ENCODE results near the gene MBNL1.
"Not testable (repeated sequence)": the region's sequence is repeated elsewhere in the genome, so short reads cannot be mapped to it uniquely, and the experiment has no call there.

The MBNL1 gene

DNA sequence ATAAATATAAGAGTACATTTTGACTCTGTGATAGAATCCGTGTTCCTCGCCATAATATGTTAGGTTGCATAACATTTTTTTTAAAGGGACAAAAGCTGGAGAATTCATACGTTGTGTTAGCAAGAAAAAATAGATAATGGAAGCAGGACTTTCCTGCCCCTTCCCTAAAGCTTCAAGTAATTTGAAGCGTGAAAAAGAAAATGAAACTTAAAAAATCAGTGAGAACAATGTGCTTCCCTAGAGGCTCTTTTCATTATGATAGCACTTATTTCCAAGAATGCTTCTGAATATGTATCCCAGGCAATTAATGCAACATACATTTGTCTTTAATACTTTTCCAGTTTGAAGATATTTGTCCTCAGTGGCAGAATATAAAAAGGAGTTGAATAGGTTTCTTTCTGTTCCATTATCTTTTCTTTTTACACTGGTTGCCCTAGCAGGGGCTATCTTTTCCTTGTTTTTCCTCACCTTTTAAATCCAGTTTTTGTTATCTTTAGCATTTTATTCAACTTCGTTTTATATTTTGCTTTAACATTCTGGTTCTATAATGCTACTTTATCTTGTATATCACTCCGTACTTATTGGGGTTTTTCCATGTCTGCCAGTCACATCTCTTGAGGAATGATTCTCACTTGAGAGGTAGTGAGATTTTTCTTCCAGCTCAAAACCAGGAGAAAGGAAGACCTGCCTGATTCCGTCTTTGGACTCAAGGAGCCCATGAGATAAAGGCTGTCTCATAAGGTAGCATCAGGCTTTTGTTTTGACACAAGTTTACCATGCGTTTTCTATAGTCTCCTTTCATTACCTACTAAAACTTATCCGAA is 113.8 kb downstream of the MBNL1 start:
- no peak for DNase-seq

DNA sequence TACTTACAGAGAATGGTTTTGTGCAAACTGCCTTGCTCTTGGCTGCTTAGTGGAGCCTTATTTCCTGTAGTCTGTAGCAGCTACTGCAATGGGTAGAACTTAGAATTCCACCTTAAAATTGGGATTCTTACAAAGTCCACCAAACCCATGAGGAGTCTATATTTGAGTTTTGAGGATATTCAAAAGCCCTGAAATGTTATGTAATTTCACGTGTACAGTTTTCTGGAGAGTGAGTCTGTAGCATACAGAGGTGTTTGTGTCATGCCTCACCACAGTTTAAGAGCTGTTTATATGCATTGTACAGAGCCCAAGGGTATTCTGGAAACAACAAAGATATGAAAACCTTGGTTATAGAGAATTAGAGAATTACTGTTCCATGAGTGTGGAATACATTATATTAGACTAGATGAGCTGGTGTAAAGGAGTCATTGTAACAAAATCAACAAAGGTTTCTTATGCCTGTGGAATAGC is 114.4 kb downstream of the MBNL1 start:
- DNase-seq: no peak

DNA sequence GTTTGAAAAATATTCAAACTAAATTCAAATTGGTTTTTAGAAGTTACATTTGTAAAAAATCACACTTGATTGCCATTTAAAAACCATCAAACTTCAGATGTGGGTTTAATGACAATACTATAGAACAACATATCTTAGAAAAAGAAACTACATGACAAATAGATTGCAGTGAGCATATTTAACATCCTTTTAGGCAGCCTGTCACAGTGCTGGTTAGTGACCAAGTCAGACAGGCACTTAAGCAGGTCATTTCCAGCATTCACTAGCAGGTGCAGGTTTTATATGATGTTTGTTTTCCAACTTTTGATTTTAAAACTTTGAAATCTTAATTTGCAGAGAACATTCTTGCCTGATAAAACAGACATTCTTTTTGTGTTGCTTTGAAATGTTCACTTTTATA is 115.7 kb downstream of the MBNL1 start:
- DNase-seq: no peak

DNA sequence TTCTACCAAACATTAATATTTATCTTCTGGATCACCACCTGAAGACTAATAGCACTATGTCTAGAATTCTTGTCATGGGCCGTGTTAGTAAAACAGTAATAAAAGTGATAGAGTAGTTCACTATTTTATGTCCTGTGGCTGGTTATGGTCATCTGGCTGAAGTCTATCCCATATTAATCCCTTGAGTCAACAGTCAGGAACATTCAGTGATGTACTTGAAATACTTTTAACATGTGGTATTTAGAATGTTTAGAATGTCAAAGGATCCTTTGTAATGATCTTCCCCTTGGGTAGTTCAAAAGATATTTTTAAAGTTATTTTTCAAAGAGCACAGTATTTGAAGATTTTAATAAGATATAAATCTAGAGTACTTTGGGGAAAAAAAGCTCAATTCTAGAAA is 117.0 kb downstream of the MBNL1 start:
- DNase-seq: no peak

DNA sequence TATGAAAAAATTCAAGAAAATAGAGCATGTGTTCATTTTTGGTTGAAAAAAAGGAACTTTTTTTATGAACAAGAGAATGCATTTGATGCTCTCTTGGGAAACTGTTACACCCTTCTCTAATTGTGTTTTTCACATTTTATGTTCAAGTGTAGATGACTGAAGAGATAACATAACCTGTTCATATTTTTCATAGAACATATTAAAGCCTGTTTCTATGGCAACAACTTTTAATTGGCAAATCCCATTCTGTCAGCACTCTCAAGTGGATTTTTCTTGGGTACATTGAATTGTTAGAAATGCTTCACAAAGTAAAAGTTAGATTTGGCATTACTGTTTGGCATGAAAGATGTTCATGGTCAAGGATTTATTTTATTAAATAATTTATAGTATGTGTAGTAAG is 117.5 kb downstream of the MBNL1 start:
- no peak for DNase-seq

DNA sequence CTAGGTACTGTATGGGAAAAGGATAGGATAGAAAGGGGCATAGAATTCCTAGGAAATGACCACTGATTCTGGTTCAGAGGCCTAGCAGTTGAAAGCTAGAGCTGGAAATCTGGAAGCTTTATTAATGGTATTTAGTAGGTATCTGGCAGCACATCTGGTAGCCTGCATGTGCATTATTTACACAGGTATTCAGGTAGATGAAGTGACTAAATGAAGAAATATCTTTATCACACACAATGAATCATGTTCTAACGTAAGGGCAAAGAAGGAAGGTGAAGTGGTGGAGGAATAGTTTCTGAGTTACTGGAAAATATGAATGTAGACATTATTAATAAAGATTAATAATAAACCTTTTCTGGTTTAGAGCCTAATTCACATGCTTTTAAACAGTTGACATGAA is 119.9 kb downstream of the MBNL1 start:
- no peak for DNase-seq

DNA sequence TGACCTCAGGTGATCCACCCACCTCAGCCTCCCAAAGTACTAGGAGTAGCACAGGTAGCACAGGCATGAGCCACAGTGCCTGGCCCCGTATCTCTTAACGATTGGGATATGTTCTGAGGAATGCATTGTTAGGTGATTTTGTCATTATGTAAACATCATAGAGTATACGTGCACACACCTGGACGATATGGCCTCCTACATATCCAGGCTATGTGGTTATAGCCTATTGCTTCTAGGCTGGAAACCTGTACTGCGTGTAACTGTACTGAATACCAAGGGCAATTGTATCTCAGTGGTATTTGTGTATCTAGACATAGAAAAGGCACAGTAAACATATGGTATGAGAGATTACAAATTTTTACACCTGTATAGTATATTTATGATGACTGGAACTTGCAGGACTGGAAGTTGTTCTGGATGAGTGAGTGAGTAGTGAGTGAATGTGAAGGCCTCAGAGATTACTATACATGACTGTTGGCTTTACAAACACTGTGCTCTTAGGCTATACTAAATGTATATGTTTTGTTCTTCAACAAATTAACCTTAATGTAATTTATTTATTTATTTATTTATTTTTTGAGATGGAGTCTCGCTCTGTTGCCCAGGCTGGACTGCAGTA is 120.7 kb downstream of the MBNL1 start:
- DNase-seq: no peak

DNA sequence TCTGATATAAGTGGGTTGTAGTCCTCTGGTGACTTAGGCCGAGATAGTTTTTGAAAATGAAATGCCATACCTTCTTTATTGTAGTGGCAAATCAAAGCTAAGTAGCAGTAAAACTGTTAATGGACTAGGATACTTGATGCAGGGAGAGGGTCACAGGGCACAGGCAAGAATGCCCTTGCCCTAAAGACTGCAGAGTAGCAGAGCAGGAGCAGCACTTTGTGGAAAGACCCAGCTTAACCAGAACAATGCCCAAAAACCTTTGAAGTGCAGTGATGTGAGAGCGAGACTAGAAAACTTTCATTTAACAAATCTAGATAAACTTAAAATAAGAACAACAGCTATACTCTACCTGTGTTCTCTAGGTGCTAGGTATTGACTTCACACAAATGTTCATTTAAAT is 121.9 kb downstream of the MBNL1 start:
- DNase-seq: no peak

DNA sequence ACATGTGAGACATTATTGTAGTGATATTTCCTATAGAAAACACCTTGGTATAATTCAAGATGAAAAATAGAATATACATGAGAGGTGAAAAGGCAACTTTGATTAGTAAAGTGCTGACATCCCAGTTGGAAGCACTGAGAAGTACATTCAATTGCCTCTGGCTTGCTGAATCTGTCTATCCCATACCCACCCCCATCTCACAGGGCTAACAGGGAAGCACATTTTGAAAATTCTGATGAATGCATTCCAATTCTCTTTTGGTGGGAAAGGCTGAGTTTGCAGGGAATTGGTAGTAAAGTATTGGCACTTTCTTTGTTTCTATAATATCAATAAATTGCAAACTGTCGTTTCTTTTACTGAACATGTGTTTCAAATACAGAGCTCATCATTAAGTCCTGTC is 122.9 kb downstream of the MBNL1 start:
- DNase-seq: no peak

DNA sequence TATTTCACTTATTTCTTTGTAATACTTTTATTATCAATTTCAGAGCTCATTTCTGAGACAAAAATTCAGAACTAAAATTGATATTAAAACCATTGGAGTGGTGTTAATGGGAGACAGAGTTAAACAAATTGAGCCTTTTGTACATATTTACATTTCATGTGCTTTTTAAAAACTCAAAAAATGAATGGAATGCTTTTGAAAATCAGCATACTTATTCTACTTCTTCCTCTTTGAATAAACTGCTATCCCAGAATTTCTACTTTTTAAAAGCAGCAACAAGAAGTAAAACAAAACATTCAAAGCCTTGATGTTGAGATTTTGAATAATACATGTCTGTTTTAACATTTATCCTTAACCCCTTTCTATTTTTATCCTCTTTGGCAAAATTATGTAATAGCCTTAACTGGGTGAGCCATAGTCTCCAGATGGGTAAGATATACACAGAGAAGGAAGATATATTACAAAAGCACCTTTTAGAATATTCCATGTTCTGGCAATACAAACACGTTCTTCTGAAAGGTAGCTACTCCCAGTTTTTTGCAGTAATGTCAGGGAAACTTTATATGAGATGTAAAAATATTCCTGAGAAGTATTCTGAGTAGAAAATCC is 123.6 kb downstream of the MBNL1 start:
- DNase-seq: no peak

DNA sequence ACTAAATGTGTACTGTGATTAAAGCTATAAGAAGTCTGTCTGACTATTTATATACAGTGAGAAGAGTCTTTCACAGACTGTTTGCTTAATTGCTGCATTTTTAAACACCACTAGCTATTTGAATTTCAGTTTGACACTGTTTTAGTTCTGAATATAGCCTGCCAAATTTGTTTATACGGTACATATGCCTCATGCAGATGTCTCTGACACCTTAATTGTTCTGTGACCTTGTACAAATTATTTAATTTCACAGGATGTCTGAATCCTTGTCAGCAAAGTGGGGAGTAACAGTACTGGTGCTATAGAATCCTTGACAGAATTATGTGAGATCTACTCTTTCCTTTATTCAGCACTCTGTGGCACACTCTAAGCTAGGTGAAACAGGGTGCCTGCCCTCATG is 125.5 kb downstream of the MBNL1 start:
- DNase-seq: no peak

DNA sequence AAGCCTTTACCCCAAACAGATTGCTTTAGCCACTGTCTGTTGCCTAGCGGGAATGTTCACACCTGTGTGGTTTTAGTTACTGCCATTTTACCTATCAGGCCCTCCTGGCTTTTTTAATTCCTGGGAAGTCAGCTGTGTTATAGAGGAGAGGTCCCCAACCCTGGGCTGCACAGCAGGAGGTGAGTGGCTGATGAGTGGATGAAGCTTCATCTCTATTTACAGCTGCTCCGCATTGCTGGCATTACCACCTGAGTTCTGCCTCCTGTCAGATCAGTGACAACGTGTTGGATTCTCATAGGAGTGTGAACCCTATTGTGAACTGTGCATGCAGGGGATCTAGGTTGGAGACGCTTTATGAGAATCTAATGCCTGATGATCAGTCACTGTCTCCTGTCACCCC is 127.0 kb downstream of the MBNL1 start:
- DNase-seq: no peak

DNA sequence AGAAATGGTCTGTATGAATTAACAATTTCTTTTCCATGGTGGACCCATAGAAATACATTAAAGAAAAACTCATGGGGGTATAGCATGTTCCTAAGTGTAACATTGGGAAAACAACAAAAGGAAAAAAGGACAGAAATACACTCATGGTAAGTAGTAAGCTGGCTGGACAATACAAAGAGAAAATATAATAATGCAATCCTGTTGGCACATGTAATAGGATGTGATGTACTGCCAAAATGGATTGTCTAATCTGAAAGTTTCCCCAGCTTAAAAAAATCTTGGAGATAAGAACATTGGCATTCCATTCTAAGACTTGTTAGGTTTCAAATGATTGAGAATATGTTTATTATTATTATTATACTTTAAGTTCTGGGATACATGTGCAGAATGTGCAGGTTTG is 128.1 kb downstream of the MBNL1 start:
- DNase-seq: no peak

DNA sequence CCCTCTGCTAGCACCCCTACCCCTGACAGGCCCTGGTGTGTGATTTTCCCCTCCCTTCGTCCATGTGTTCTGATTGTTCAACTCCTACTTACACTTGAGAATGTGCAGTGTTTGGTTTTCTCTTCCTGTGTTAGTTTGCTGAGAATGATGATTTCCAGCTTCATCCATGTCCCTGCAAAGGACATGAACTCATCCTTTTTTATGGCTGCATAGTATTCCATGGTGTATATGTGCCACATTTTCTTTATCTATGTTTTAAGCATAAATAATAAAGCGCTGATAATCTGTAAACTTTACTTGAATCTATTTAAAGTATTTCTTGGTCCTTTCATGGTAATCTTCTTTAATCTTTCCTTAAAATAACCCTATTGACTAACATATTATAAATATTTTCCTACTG is 128.6 kb downstream of the MBNL1 start:
- DNase-seq: not testable (repeated sequence)

DNA sequence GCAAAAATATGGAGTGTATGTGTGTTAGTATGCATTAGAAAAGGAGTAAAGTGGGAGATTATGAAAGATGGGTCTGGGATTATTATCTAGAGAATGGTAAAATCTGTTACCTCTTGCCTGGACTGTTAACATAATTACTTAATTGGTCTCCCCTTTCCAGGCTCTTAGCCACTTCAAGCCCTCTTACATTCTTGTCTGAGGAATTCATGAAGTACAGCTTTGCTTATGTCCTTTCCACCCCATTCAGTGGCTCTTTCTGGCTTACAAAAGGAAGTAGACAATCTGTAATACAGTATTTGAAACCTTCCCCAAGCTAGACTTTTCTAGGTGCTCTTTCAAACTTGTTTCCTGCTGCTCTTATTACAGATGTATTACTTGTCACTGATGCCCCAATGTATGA is 129.8 kb downstream of the MBNL1 start:
- no peak for DNase-seq

DNA sequence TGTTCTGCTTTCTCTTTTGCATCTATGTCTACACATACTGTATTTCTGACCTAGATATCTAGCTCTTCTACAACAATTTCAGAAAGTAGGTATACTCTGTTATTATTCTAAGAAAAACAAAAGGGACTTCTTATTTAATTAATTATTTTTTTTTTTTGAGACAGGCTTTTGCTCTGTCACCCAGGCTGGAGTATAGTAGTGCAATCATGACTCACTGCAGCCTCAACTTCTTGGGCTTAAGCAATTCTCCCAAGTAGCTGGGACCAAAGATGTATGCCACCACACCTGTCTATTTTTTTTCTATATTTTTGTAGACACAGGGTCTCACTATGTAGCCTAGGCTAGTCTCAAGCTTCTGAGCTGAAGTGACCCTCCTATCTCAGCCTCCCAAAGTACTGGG is 130.6 kb downstream of the MBNL1 start:
- no peak for DNase-seq

DNA sequence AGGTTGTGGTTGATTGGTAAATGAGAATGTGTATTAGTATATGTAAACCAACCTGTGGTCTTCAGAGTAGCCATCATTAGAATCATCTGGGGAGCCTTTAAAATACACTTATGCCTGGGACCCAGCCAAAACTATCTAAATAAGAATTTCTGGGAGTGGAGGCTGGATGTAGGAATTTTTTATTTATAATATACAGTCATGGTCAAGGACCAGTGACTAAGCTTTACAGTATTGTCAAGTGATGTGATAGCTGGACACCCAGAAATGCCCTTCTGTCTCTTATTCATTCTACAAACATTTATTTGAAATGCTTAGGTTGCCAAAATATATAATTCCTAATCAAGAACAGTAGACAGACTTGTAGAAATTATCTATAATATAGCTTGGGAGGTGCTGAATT is 132.2 kb downstream of the MBNL1 start:
- no peak for DNase-seq

DNA sequence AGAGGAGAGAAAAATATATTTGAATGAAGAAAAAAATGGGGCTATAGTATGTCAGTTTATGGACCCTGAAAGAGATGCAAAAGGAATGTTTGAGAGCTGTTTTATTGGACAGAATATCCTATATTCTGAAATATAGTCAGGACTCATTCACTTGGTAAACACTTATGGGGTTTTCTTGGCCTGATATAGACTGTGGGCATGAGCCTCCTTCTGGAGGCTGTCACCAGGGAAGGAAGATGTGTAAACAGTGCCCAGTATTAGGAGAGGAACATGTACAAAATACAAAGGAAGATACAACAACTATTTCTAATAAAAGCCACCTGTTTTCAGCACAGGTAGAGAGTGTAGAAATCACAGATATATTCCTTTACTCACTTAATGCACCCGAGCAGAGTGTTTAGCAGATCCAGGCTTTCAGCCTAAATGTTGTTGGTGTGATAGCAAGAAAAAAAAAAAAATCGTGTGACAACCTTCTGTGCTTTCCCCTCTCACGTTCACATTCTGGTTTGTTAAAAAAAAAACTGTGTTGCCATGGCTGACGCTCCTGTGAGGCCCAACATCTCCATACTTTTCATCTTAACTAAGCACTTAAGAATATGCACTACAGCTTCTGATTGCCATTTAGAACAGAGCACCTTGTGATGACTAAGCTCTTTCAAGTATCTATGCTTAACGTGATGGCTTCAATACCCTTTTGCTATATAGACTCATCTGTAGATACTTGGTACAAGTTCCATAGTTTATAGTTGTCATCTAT is 134.1 kb downstream of the MBNL1 start:
- no peak for DNase-seq

DNA sequence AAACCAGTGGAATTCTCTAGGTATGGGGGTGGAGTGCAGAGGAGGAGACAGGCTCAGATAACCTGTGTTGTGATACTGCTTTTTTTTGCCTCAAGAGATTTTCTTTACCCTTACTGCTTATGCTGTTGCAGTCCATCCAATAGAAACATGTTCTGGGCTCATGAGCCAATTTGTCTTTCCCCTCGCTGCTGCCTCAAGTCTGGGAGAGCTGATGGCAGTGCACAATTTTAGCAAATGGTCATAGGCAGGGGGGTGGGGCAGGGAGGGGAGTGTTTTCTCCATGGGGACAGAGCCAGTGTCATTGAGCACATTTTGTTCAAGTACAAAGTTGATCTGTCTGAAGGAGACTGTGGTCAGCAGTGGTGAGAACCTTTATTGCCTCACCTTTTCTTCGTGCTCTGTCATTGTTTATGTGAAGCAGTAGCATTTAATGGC is 134.9 kb downstream of the MBNL1 start:
- DNase-seq: no peak

DNA sequence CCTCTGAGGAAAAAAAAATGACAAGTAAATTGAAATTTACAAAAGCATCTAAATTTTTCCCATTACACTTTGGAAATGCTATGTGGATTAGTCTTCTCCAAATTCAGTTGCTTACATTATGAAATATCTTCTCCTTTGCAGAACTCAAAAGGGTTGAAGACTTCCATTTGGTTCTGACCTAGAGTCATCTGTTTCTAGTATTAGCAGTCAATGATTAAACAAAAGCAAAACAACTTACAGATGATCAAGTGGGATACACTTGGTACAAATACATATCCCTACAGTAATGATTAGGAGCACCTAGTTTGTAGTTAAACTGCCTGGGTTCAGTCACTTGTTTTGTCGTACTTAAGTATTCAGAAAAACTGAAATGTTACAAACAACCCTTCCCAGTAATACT is 136.2 kb downstream of the MBNL1 start:
- DNase-seq: no peak

DNA sequence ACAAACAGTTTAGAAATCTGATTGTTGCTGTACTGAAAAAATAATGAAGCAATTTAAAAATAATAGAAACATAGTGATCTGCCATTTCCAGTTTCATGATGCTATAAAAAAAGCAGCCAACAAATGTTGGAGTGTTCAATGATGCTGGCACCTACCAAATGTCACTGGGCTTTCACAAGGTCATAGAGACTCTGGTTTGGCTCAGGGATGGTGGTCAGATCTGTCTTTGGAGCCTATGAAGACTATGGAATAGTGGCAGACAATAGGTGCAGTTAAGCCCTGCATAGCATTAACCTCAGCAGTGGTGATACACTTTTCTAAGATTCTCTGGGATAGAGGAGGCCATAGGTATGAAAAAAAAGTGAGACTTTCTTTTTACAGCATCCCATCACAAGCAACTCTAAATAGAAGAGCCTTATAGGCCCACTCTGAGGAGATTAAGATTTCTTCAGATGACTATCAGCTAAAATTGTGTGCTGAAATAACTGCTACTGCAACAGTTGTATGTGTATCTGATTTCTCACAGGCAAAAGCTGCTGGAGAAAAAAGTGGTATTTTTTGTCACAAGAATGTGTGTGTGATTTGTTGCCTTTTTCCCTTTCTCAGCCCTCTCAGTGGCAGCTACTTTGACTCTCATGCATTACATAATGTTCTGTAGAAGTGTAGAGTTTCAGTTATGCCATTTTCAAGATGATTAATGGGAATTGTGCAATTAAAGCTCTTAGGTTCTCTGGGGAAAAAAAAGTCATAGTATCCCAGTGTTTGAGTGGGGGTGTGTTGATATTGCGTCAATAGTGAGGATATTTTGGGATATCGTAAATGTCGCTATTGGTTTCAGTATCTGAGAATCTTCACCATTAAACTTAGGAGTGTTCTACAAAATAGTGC is 137.4 kb downstream of the MBNL1 start:
- no peak for DNase-seq

DNA sequence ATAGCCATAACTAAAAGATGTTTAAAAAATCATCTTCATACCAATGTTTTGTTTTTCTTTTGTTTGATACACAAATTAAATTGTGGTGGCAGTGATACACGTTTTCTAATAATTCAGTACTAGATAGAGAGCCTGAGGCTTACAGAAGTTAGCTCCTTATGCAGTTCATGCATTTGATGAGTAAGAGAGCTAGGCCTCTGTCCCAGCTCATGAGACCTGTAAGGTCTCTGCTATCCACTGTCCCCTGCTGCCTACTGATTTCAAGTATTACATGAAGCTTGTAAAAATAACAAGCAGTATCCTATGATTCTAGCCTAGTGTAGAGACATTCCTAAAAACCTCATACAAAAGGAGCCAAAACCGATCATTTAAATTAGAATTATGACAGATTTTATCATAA is 144.5 kb downstream of the MBNL1 start:
- no peak for DNase-seq

Data from stimulated activated CD4-positive, alpha-beta T cell treated with anti-CD3 and anti-CD28 coated beads, Interleukin-15, amount 100 ng/mL, for 24 hours (primary cell).